ENCODE data around the gene INPP5A. TPM values are rescaled to one million over a fixed set of nuclear protein-coding genes. Genes with fewer than 3 reads are reported as not detected.
A peak's percentile ranks its signal among the peaks of the same experiment; 100 is the strongest.

Gene INPP5A
- total and polyA plus RNA-seq, 2 of the 13 experiments (the other 11 are each of a cell fraction or from before 2014, with no cell fraction given) = 17.5 to 37.9 TPM

DNA sequence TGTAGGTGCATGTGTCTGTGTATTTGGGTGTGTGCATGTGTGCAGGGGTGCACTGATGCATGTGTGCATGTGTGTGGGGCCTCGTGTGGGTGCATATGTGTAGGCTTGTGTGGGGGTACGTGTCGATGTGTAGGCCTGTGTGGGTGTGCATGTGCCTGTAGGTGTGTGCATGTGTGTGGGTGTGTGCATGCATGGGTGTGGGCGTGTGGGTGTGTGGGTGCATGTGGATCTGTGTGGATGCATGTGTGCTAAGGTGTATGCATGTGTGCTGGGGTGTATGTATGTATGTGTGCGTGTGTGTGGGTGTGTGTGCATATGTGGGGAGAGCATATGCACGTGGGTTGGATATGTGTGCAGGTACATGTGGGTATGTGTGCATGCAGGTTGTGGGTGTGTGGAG lies 175.2 kb downstream of the INPP5A start:
- in situ Hi-C loops (cut with HindIII; ENCODE audit: extremely low pct_ligation_motif_present, low pct_unique_long_range_greater_than_20kb) = no loop called here
- Histone ChIP-seq H3K4me3 (replicated peaks in 1 of 3; ENCODE audit: insufficient read depth in 1 of 3, low read depth in 2 of 3, low read length in 3 of 3) (no peak overlapping the region), H3K79me2 (ENCODE audit: insufficient read depth, low read length) (no peaks in the 10 kb centered on the region), H3K9me3 (ENCODE audit: low read length) (no peaks in the 10 kb centered on the region), H3K9ac (ENCODE audit: insufficient read depth, low read depth, low read length) (no peak overlapping the region), H3K36me3 (replicated peaks in 1 of 2; ENCODE audit: control insufficient read depth in 1 of 2, insufficient read depth in 2 of 2, low read length in 2 of 2) (peaks cover 0 to 6% of the 10 kb centered on the region in 2 experiments; a peak in 2 of 5 replicates), H2AFZ (ENCODE audit: low read length) (no peak overlapping the region), H3K27ac (ENCODE audit: extremely low read length, insufficient read depth, low read length) (no peak overlapping the region), H3K4me2 (ENCODE audit: low read depth, low read length) (no peak overlapping the region), H3K27me3 (ENCODE audit: control insufficient read depth in 1 of 2, insufficient read depth in 2 of 2, low read length in 2 of 2) (no peaks in the 10 kb centered on the region), H4K20me1 (ENCODE audit: insufficient read depth, low read length) (no peaks in the 10 kb centered on the region), H3K4me1 (ENCODE audit: insufficient read depth, low read length) (no peaks in the 10 kb centered on the region)
- no TSS peak for BruUV-seq (replicated peaks)
- no peak for TF ChIP-seq ZNF788 (CRISPR knock-in tag; IDR thresholded peaks at IDR 0.05; ENCODE audit: borderline replicate concordance)
- no peak for TF ChIP-seq HOXA3 (CRISPR knock-in tag; IDR thresholded peaks at IDR 0.05)
- TF ChIP-seq, protein P1, sequence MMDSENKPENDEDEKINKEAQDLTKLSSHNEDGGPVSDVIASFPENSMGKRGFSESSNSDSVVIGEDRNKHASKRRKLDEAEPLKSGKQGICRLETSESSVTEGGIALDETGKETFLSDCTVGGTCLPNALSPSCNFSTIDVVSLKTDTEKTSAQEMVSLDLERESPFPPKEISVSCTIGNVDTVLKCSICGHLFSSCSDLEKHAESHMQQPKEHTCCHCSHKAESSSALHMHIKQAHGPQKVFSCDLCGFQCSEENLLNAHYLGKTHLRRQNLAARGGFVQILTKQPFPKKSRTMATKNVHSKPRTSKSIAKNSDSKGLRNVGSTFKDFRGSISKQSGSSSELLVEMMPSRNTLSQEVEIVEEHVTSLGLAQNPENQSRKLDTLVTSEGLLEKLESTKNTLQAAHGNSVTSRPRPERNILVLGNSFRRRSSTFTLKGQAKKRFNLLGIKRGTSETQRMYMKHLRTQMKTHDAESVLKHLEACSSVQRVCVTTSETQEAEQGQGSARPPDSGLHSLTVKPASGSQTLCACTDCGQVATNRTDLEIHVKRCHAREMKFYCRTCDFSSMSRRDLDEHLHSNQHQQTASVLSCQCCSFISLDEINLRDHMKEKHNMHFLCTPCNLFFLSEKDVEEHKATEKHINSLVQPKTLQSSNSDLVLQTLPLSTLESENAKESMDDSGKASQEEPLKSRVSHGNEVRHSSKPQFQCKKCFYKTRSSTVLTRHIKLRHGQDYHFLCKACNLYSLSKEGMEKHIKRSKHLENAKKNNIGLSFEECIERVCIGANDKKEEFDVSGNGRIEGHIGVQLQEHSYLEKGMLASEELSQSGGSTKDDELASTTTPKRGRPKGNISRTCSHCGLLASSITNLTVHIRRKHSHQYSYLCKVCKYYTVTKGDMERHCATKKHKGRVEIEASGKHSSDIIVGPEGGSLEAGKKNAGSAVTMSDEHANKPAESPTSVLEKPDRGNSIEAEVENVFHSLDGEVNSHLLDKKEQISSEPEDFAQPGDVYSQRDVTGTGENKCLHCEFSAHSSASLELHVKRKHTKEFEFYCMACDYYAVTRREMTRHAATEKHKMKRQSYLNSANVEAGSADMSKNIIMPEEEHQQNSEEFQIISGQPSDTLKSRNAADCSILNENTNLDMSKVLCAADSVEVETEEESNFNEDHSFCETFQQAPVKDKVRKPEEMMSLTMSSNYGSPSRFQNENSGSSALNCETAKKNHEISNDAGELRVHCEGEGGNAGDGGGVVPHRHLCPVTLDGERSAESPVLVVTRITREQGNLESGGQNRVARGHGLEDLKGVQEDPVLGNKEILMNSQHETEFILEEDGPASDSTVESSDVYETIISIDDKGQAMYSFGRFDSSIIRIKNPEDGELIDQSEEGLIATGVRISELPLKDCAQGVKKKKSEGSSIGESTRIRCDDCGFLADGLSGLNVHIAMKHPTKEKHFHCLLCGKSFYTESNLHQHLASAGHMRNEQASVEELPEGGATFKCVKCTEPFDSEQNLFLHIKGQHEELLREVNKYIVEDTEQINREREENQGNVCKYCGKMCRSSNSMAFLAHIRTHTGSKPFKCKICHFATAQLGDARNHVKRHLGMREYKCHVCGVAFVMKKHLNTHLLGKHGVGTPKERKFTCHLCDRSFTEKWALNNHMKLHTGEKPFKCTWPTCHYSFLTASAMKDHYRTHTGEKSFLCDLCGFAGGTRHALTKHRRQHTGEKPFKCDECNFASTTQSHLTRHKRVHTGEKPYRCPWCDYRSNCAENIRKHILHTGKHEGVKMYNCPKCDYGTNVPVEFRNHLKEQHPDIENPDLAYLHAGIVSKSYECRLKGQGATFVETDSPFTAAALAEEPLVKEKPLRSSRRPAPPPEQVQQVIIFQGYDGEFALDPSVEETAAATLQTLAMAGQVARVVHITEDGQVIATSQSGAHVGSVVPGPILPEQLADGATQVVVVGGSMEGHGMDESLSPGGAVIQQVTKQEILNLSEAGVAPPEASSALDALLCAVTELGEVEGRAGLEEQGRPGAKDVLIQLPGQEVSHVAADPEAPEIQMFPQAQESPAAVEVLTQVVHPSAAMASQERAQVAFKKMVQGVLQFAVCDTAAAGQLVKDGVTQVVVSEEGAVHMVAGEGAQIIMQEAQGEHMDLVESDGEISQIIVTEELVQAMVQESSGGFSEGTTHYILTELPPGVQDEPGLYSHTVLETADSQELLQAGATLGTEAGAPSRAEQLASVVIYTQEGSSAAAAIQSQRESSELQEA (CRISPR knock-in tag; IDR thresholded peaks at IDR 0.05; ENCODE audit: not compliant biosample characterization) = no peak
- TF ChIP-seq ZNF143 (CRISPR knock-in tag; IDR thresholded peaks at IDR 0.05) = no peak
- TF ChIP-seq, protein P2, sequence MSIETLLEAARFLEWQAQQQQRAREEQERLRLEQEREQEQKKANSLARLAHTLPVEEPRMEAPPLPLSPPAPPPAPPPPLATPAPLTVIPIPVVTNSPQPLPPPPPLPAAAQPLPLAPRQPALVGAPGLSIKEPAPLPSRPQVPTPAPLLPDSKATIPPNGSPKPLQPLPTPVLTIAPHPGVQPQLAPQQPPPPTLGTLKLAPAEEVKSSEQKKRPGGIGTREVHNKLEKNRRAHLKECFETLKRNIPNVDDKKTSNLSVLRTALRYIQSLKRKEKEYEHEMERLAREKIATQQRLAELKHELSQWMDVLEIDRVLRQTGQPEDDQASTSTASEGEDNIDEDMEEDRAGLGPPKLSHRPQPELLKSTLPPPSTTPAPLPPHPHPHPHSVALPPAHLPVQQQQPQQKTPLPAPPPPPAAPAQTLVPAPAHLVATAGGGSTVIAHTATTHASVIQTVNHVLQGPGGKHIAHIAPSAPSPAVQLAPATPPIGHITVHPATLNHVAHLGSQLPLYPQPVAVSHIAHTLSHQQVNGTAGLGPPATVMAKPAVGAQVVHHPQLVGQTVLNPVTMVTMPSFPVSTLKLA (IDR thresholded peaks at IDR 0.05) = peak; percentile 91
- no peak for TF ChIP-seq PHF21A (CRISPR knock-in tag; IDR thresholded peaks at IDR 0.05)
- POLR2A ChIA-PET = no interaction called here
- intact Hi-C loops (cut with micrococcal nuclease; ENCODE audit: unreplicated experiment) = no loop called here
- 97% methylated on average over 6 of the region's 6 CpGs for WGBS (ENCODE audit: low lambda C conversion rate)
- CTCF ChIA-PET (ENCODE audit: low intra/inter-chr PET ratio, low total read pairs) = no interaction called here
- ATAC-seq = no peak
- no peak for FAIRE-seq
- DNase-seq (ENCODE audit: low spot score) = no peak

Data from HepG2 (cell line).